Panc1 (cell line): ENCODE measurements around the gene WDR17.

ENCODE experiments used
- POLR2AphosphoS5 ChIP-seq: IDR thresholded peaks from 2 replicates; pipeline ENCODE4 v1.6.1; 2012; ENCODE audit warnings: mild to moderate bottlenecking, low read depth, low read length, moderate library complexity
- TF ChIP-seq, protein P1 (sequence below): fragments of 450-650 bp; IDR thresholded peaks from 2 replicates; pipeline ENCODE4 v1.5.1; 2017; ENCODE audit warnings: mild to moderate bottlenecking

GRCh38 chr4:176038789-176039188 is 26.9 kb upstream of the WDR17 start:
- TF ChIP-seq POLR2AphosphoS5, result no peak
- TF ChIP-seq, protein P1, sequence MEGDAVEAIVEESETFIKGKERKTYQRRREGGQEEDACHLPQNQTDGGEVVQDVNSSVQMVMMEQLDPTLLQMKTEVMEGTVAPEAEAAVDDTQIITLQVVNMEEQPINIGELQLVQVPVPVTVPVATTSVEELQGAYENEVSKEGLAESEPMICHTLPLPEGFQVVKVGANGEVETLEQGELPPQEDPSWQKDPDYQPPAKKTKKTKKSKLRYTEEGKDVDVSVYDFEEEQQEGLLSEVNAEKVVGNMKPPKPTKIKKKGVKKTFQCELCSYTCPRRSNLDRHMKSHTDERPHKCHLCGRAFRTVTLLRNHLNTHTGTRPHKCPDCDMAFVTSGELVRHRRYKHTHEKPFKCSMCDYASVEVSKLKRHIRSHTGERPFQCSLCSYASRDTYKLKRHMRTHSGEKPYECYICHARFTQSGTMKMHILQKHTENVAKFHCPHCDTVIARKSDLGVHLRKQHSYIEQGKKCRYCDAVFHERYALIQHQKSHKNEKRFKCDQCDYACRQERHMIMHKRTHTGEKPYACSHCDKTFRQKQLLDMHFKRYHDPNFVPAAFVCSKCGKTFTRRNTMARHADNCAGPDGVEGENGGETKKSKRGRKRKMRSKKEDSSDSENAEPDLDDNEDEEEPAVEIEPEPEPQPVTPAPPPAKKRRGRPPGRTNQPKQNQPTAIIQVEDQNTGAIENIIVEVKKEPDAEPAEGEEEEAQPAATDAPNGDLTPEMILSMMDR, result no peak
